DND-41 (cell line): ENCODE results near the gene NELFB.

Source experiments
- ATAC-seq: fragments of 200-7000 bp; cut with Tn5 transposase; 3 replicates; pipeline ENCODE4 v1.9.1; 2021; ENCODE audit warnings: low read depth; ENCODE audit not compliant: insufficient read depth
- DNase-seq: peaks from one replicate; pipeline ENCODE4 v3.0.0-alpha.2; 2020
- H2AFZ ChIP-seq: 2 replicates; pipeline ENCODE4 v1.6.0; 2012; ENCODE audit warnings: low read depth, low read length
- H3K27ac ChIP-seq: 2 replicates; pipeline ENCODE4 v1.5.1; 2012; ENCODE audit warnings: low read length, inconsistent platforms
- H3K27me3 ChIP-seq: fragments of 200-600 bp; sonication (generic); 2 replicates; pipeline ENCODE4 v1.6.0; 2012; ENCODE audit warnings: low read length, mild to moderate bottlenecking, inconsistent platforms; ENCODE audit not compliant: insufficient read depth, poor library complexity
- H3K36me3 ChIP-seq: 2 replicates; pipeline ENCODE4 v1.5.1; 2012; ENCODE audit warnings: low read length, inconsistent platforms; ENCODE audit not compliant: insufficient read depth
- H3K4me1 ChIP-seq: 2 replicates; pipeline ENCODE4 v1.5.1; 2012; ENCODE audit warnings: mild to moderate bottlenecking, low read length; ENCODE audit not compliant: insufficient read depth
- H3K4me2 ChIP-seq: 2 replicates; pipeline ENCODE4 v1.6.0; 2012; ENCODE audit warnings: mild to moderate bottlenecking, moderate library complexity, low read length, inconsistent platforms; ENCODE audit not compliant: insufficient read depth
- H3K4me3 ChIP-seq, 2 experiments: fragments of 200-600 bp in 1 of 2; shearing (Covaris generic) in 1 of 2; 2 replicates each; pipeline ENCODE4 v1.5.1; 2012 to 2016; ENCODE audit warnings: inconsistent platforms in 2 of 2, low read length in 2 of 2, mild to moderate bottlenecking in 2 of 2, low read depth in 1 of 2, moderate library complexity in 1 of 2
- H3K79me2 ChIP-seq: 2 replicates; pipeline ENCODE4 v1.6.0; 2012; ENCODE audit warnings: low read length, inconsistent platforms; ENCODE audit not compliant: insufficient read depth
- H3K9ac ChIP-seq: 2 replicates; pipeline ENCODE4 v1.6.0; 2012; ENCODE audit warnings: low read depth, mild to moderate bottlenecking, inconsistent platforms, low read length, moderate library complexity
- H3K9me3 ChIP-seq: 2 replicates; pipeline ENCODE4 v1.5.1; 2012; ENCODE audit warnings: low read length, moderate library complexity, mild to moderate bottlenecking, inconsistent platforms; ENCODE audit not compliant: insufficient read depth, severe bottlenecking
- H4K20me1 ChIP-seq: 2 replicates; pipeline ENCODE4 v1.6.0; 2012; ENCODE audit warnings: low read length; ENCODE audit not compliant: insufficient read depth
- CTCF ChIP-seq: IDR thresholded peaks from 2 replicates; pipeline ENCODE4 v1.5.1; 2012; ENCODE audit warnings: borderline replicate concordance, low read length, moderate library complexity, mild to moderate bottlenecking; ENCODE audit not compliant: poor library complexity, severe bottlenecking; ENCODE audit errors: extremely low read depth
- EZH2 ChIP-seq: IDR thresholded peaks from 3 replicates; pipeline ENCODE4 v1.6.1; 2012; ENCODE audit warnings: borderline replicate concordance, low read depth, mild to moderate bottlenecking, moderate library complexity, low read length, inconsistent platforms; ENCODE audit not compliant: severe bottlenecking

NELFB gene

GRCh38 chr9:137316012-137316981 is 61.2 kb downstream of the NELFB start:
- H3K4me3 ChIP-seq = no peak overlapping the region
- no peaks in the 10 kb centered on the region for H3K79me2 ChIP-seq
- H3K4me2 ChIP-seq = no peak overlapping the region
- no peaks in the 10 kb centered on the region for H3K27me3 ChIP-seq
- no peaks in the 10 kb centered on the region for H3K9me3 ChIP-seq
- no peaks in the 10 kb centered on the region for H4K20me1 ChIP-seq
- no peaks in the 10 kb centered on the region for H3K36me3 ChIP-seq
- DNase-seq = no peak
- no peak overlapping the region for H3K9ac ChIP-seq
- H3K27ac ChIP-seq = no peak overlapping the region
- no peak for ATAC-seq
- no peak for TF ChIP-seq EZH2
- no peak for TF ChIP-seq CTCF
- no peak overlapping the region for H2AFZ ChIP-seq
- H3K4me1 ChIP-seq = no peaks in the 10 kb centered on the region

- no peak overlapping the region for H3K4me3 ChIP-seq
- no peaks in the 10 kb centered on the region for H3K4me1 ChIP-seq
- no peak overlapping the region for H2AFZ ChIP-seq
- H3K27me3 ChIP-seq = no peaks in the 10 kb centered on the region
- H3K79me2 ChIP-seq = no peaks in the 10 kb centered on the region
- ATAC-seq = no peak
- no peak overlapping the region for H3K27ac ChIP-seq
- H4K20me1 ChIP-seq = no peaks in the 10 kb centered on the region
- DNase-seq = no peak
- no peak overlapping the region for H3K4me2 ChIP-seq
- H3K36me3 ChIP-seq = no peaks in the 10 kb centered on the region
- H3K9me3 ChIP-seq = no peaks in the 10 kb centered on the region
- H3K9ac ChIP-seq = no peak overlapping the region
- no peak for TF ChIP-seq EZH2
- no peak for TF ChIP-seq CTCF
These were observed 62.0 kb downstream of the NELFB start for GRCh38 chr9:137317021-137317717.

GRCh38 chr9:137317718-137318511 is 62.8 kb downstream of the NELFB start:
- Histone ChIP-seq H3K4me3 (no peak overlapping the region), H2AFZ (no peak overlapping the region), H3K4me1 (no peaks in the 10 kb centered on the region), H4K20me1 (no peaks in the 10 kb centered on the region), H3K36me3 (no peaks in the 10 kb centered on the region), H3K79me2 (no peaks in the 10 kb centered on the region), H3K27me3 (no peaks in the 10 kb centered on the region), H3K9ac (no peak overlapping the region), H3K4me2 (no peak overlapping the region), H3K9me3 (no peaks in the 10 kb centered on the region), H3K27ac (no peak overlapping the region)
- DNase-seq (no peak), ATAC-seq (no peak)
- TF ChIP-seq CTCF (no peak), EZH2 (no peak)
